ENCODE data around the gene CTNNA2.

DNA sequence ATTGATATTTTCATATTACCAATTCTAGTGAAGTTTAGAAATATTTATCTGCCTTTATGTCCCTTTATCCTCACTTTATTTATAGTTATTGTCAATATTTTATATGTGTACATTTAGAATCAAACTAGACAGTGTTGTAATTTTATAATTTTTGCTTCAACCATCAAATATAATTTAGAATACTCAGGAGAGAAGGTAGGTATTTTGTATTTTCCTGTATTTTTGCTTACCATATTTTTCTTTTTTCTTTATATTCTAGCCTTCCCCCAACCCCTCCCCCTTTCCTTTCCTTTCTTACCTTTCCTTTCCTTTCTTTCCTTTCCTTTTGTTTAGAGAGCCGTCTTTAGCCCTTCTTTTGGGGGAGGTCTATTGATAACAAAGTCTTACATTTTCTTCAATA is 651.5 kb downstream of the CTNNA2 start:
- TF ChIP-seq GATA3 (IDR thresholded peaks at IDR 0.05; ENCODE audit: low read depth, low read length) (no peak), GATA2 (IDR thresholded peaks at IDR 0.05; ENCODE audit: low read depth, low read length) (no peak)

Measured in SH-SY5Y (cell line).